Measurements from ENCODE around the gene IRF2BP2. TPM values are rescaled to one million over a fixed set of nuclear protein-coding genes. Genes with fewer than 3 reads are reported as not detected.
A peak's percentile ranks its signal among the peaks of the same experiment; 100 is the strongest.

IRF2BP2 gene
- total and polyA plus RNA-seq, 2 of the 13 experiments (the other 11 are each of a cell fraction or from before 2014, with no cell fraction given) = 140 to 147 TPM

- TF ChIP-seq ZNF543 (CRISPR knock-in tag; IDR thresholded peaks at IDR 0.05) = no peak; the same call in 1 of the 2 replicates
- no peak; the same call in 1 of the 2 replicates for TF ChIP-seq ZNF784 (CRISPR knock-in tag; IDR thresholded peaks at IDR 0.05; ENCODE audit: borderline replicate concordance)
- TF ChIP-seq ZFP36L2 (CRISPR knock-in tag; IDR thresholded peaks at IDR 0.05) = no peak
- TF ChIP-seq ETS1 (CRISPR knock-in tag; IDR thresholded peaks at IDR 0.05) = 0 out of 2 replicates have a peak, but pooled peaks have one; percentile 72
- TF ChIP-seq ZNF652 (CRISPR knock-in tag; IDR thresholded peaks at IDR 0.05; ENCODE audit: borderline replicate concordance, low read depth) = no peak
- TF ChIP-seq TCF12 (IDR thresholded peaks at IDR 0.05) = no peak
- no peak for TF ChIP-seq TCF12 (CRISPR knock-in tag; IDR thresholded peaks at IDR 0.05)
- no peak for TF ChIP-seq TBP (CRISPR knock-in tag; IDR thresholded peaks at IDR 0.05)
- TF ChIP-seq ATF5 (CRISPR knock-in tag; IDR thresholded peaks at IDR 0.05; ENCODE audit: low read depth) = no peak
- TF ChIP-seq ZBTB38 (CRISPR knock-in tag; IDR thresholded peaks at IDR 0.05) = 0 out of 2 replicates have a peak, but pooled peaks have one; percentile 20
- TF ChIP-seq SAP130 (CRISPR knock-in tag; IDR thresholded peaks at IDR 0.05; ENCODE audit: low read depth) = no peak
- no peak for TF ChIP-seq CENPX (CRISPR knock-in tag; IDR thresholded peaks at IDR 0.05)
- TF ChIP-seq ZFAT (CRISPR knock-in tag; conservative IDR thresholded peaks at IDR 0.05) = no peak
- peak; percentile 94 for TF ChIP-seq ZC3H4 (CRISPR knock-in tag; IDR thresholded peaks at IDR 0.05; ENCODE audit: borderline replicate concordance)
- peak; percentile 78 for TF ChIP-seq POLR2G (IDR thresholded peaks at IDR 0.05; ENCODE audit: low read depth, low read length)
- no peak for TF ChIP-seq ZNF660 (CRISPR knock-in tag; IDR thresholded peaks at IDR 0.05; ENCODE audit: borderline replicate concordance, low read depth)
- no peak for TF ChIP-seq ZNF550 (CRISPR knock-in tag; IDR thresholded peaks at IDR 0.05; ENCODE audit: borderline replicate concordance)
- no peak for TF ChIP-seq PRPF4 (IDR thresholded peaks at IDR 0.05; ENCODE audit: low read depth, low read length, poor library complexity, severe bottlenecking)
- no peak for TF ChIP-seq SP140L (CRISPR knock-in tag; IDR thresholded peaks at IDR 0.05; ENCODE audit: borderline replicate concordance)
- TF ChIP-seq TFDP2 (CRISPR knock-in tag; IDR thresholded peaks at IDR 0.05) = no peak
- no peak for TF ChIP-seq ZNF446 (CRISPR knock-in tag; IDR thresholded peaks at IDR 0.05)
- TF ChIP-seq BCLAF1 (IDR thresholded peaks at IDR 0.05) = no peak
Measured at GRCh38 chr1:234620272-234621126, 10.5 kb upstream of the IRF2BP2 start (continued).

Measured in HepG2 (cell line).